Progenitor cell of endocrine pancreas (in vitro differentiated cells): ENCODE measurements around the gene AP2B1. TPM values are rescaled to one million over a fixed set of nuclear protein-coding genes. Genes with fewer than 3 reads are reported as not detected.

Experiments used
- DNase-seq: peaks from one replicate; pipeline ENCODE4 v3.0.0; 2021; ENCODE audit warnings: low spot score; ENCODE audit not compliant: unreplicated experiment
- H3K27ac Mint-ChIP-seq: 2 replicates; pipeline ENCODE4 v1.8.0; 2021; ENCODE audit warnings: mild to moderate bottlenecking, moderate library complexity, mixed read lengths
- H3K27me3 Mint-ChIP-seq: 2 replicates; pipeline ENCODE4 v1.8.0; 2021; ENCODE audit warnings: mixed read lengths
- H3K36me3 Mint-ChIP-seq: 2 replicates; pipeline ENCODE4 v1.8.0; 2022; ENCODE audit warnings: mixed read lengths; ENCODE audit not compliant: insufficient read depth
- H3K4me1 Mint-ChIP-seq: 2 replicates; pipeline ENCODE4 v1.8.0; 2021; ENCODE audit warnings: low read depth, mixed read lengths
- H3K4me3 Mint-ChIP-seq: 2 replicates; pipeline ENCODE4 v1.8.0; 2021; ENCODE audit warnings: low read depth, mild to moderate bottlenecking, moderate library complexity, mixed read lengths
- H3K9me3 Mint-ChIP-seq: 2 replicates; pipeline ENCODE4 v1.8.0; 2021; ENCODE audit warnings: low read depth, mixed read lengths
- total RNA-seq: library from RNA; stranded (reverse); gene quantifications from 2 replicates; pipeline ENCODE4 v1.2.1, GENCODE V29; 2021
- TF ChIP-seq, protein P1 (sequence below): fragments of 200-600 bp; sonication (generic); IDR thresholded peaks from one replicate; pipeline ENCODE4 v1.5.0; 2021; ENCODE audit warnings: antibody characterized with exemption, mild to moderate bottlenecking; ENCODE audit not compliant: unreplicated experiment

Gene AP2B1
- total RNA-seq, 1 donor from 2014 or later = 194 TPM

DNA sequence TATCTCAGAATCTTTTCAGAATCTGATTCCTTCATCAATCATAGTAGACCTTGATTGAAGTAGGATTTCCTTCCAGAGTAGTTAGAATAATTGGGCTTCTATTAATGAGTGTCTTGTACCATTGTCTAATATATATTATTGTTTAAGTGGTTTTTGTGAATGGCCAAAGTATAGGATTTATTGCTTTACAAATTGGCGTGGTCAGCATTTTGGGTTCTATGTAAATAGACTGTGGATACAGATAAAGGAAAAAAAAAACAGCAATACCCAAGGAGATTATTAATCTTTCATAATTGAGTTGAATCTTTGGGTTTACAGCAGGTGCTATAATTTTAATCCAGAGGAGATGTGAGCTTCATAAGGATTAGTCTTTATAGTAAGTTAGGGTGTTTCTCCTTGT, 64.3 kb downstream of the AP2B1 start:
- H3K27me3 Mint-ChIP-seq = no peaks in the 10 kb centered on the region
- H3K4me3 Mint-ChIP-seq = no peak overlapping the region
- TF ChIP-seq, protein P1, sequence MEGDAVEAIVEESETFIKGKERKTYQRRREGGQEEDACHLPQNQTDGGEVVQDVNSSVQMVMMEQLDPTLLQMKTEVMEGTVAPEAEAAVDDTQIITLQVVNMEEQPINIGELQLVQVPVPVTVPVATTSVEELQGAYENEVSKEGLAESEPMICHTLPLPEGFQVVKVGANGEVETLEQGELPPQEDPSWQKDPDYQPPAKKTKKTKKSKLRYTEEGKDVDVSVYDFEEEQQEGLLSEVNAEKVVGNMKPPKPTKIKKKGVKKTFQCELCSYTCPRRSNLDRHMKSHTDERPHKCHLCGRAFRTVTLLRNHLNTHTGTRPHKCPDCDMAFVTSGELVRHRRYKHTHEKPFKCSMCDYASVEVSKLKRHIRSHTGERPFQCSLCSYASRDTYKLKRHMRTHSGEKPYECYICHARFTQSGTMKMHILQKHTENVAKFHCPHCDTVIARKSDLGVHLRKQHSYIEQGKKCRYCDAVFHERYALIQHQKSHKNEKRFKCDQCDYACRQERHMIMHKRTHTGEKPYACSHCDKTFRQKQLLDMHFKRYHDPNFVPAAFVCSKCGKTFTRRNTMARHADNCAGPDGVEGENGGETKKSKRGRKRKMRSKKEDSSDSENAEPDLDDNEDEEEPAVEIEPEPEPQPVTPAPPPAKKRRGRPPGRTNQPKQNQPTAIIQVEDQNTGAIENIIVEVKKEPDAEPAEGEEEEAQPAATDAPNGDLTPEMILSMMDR = no peak
- no peaks in the 10 kb centered on the region for H3K4me1 Mint-ChIP-seq
- no peaks in the 10 kb centered on the region for H3K9me3 Mint-ChIP-seq
- DNase-seq = no peak
- peaks cover 12% of the 10 kb centered on the region for H3K36me3 Mint-ChIP-seq
- no peak overlapping the region for H3K27ac Mint-ChIP-seq

DNA sequence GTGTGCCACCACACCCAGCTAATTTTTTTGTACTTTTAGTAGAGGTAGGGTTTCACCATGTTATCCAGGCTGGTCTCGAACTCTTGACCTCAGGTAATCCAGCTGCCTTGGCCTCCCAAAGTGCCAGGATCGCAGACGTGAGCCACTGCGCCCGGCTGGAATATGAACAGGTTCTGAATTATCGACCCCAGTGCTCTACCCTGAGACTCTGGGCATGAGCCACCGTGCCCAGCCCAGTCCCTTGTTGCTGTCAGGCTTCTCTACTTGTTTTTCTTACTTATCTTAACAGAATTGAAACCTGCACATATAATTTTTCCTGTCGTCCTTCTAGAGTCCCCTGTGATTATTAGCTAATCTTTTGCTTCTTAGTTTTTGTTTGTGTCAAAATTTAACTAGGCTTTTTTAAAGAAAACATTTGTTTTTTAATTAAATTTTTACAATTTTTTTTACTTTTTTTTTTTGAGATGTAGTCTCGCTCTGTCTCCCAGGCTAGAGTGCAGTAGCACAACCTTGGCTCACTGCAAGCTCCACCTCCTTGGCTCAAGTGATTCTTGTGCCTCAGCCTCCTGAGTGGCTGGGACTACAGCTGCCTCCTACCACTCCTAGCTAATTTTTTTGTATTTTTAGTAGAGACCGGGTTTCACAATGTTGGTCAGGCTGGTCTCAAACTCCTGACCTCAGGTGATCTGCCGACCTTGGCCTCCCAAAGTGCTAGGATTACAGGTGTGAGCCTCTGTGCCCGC, 66.7 kb downstream of the AP2B1 start:
- H3K27ac Mint-ChIP-seq = no peak overlapping the region
- H3K36me3 Mint-ChIP-seq = peaks cover 19% of the 10 kb centered on the region
- no peak overlapping the region for H3K4me3 Mint-ChIP-seq
- TF ChIP-seq, protein P1 = no peak
- H3K27me3 Mint-ChIP-seq = no peaks in the 10 kb centered on the region
- no peak for DNase-seq
- H3K9me3 Mint-ChIP-seq = no peaks in the 10 kb centered on the region
- no peaks in the 10 kb centered on the region for H3K4me1 Mint-ChIP-seq

DNA sequence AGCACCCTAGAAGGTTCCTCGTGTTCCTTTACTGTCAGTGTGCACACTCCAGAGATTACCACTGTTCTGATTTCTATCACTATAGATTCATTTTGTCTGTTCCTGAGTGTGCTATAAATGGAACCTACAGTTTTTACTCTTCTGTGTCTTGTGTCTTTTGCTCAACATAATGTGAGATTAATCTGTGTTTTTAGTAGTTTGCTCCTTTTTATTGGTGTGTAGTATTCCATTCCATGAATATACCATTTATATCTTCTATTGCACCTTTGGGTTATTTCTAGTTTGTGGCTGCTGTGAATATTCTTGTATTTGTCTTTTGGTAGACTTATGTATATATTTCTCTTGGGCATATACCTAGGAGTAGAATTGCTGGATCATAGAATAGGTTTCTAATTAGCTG, 68.2 kb downstream of the AP2B1 start:
- Mint-ChIP-seq H3K36me3 (peaks cover 19% of the 10 kb centered on the region), H3K4me3 (no peak overlapping the region), H3K4me1 (no peaks in the 10 kb centered on the region), H3K27ac (no peak overlapping the region), H3K27me3 (no peaks in the 10 kb centered on the region), H3K9me3 (no peaks in the 10 kb centered on the region)
- TF ChIP-seq, protein P1 = no peak
- DNase-seq = no peak

DNA sequence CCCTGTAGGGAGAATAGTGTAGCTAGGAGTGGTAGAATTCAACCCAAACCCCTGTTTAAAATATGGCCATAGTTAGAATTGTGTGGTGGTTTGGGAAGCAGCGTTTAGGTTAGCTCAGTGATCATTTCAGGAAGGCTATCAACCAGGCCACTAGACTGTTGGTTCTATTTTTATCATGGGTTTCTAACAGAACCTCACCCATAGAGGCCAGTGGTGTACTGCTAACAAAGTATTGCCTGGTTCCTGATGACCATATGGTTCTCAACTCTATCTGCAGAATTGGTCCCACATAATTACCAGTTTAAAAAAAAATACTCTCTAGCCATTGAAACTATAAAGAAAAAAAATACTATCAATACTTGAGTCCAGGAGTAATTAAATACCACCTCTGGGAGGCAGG, 73.8 kb downstream of the AP2B1 start:
- H3K4me1 Mint-ChIP-seq = peaks cover 1% of the 10 kb centered on the region
- H3K36me3 Mint-ChIP-seq = peaks cover 15% of the 10 kb centered on the region
- no peak overlapping the region for H3K4me3 Mint-ChIP-seq
- no peak overlapping the region for H3K27ac Mint-ChIP-seq
- H3K9me3 Mint-ChIP-seq = no peaks in the 10 kb centered on the region
- H3K27me3 Mint-ChIP-seq = no peaks in the 10 kb centered on the region
- TF ChIP-seq, protein P1 = no peak
- DNase-seq = no peak

DNA sequence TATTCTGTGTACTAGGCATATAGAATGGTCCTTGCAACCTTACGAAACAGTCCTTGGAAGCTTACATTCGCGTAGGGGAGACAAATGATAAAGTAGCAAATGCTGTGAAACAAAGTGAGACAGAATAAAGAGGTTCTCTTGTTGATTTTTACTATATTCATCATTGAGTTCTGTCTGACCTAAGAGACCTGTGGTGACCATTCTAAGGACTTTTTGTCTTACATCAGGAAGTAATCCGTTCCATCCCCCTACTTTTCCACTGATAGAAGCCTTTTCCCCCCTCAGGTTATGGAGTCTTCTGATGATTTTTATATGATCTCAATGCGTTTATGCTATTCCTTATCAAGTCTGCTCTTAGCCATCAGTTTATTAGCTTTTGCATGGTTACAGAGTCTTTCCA, 77.6 kb downstream of the AP2B1 start:
- no peak overlapping the region for H3K4me3 Mint-ChIP-seq
- DNase-seq = no peak
- TF ChIP-seq, protein P1 = no peak
- H3K27ac Mint-ChIP-seq = no peak overlapping the region
- H3K4me1 Mint-ChIP-seq = peaks cover 3% of the 10 kb centered on the region
- H3K9me3 Mint-ChIP-seq = no peaks in the 10 kb centered on the region
- H3K27me3 Mint-ChIP-seq = no peaks in the 10 kb centered on the region
- peaks cover 5% of the 10 kb centered on the region for H3K36me3 Mint-ChIP-seq
